GM20000 (cell line): ENCODE measurements around the gene IL2.

Source experiments
- DNase-seq: peaks from one replicate; pipeline ENCODE4 v3.0.0; 2012; ENCODE audit warnings: low spot score
- CTCF ChIP-seq: IDR thresholded peaks from 2 replicates; pipeline ENCODE4 v1.5.1; 2012; ENCODE audit warnings: mild to moderate bottlenecking, control low read depth; ENCODE audit errors: extremely low read depth, missing control alignments

The IL2 gene

GRCh38 chr4:122456231-122457116, at the start of gene IL2:
Gene IL2, minus strand, starts transcription at chr4:122456725. Its CDS starts 285 bp downstream, at chr4:122456440.
- DNase-seq, result no peak

GRCh38 chr4:122503214-122503613, 46.7 kb upstream of the IL2 start:
- no peak for TF ChIP-seq CTCF
- DNase-seq, result no peak

More at GRCh38 chr4:122456231-122457116, at the start of gene IL2:
- no peak for TF ChIP-seq CTCF

- no peak for TF ChIP-seq CTCF
- no peak for DNase-seq
Observed at GRCh38 chr4:122500852-122501501, 44.5 kb upstream of the IL2 start.

- no peak for DNase-seq
- no peak for TF ChIP-seq CTCF
Observed at GRCh38 chr4:122489061-122489460, 32.5 kb upstream of the IL2 start.

- DNase-seq, result no peak
- TF ChIP-seq CTCF, result no peak
Observed at GRCh38 chr4:122483481-122483880, 27.0 kb upstream of the IL2 start.

GRCh38 chr4:122481766-122482405, 25.4 kb upstream of the IL2 start:
- no peak for TF ChIP-seq CTCF

More at GRCh38 chr4:122481766-122482405, 25.4 kb upstream of the IL2 start:
- no peak for DNase-seq
